ENCODE measurements around the gene NAXD. TPM values are rescaled to one million over a fixed set of nuclear protein-coding genes. Genes with fewer than 3 reads are reported as not detected.
A peak's percentile ranks its signal among the peaks of the same experiment; 100 is the strongest.
"Not testable (repeated sequence)": the region's sequence is repeated elsewhere in the genome, so short reads cannot be mapped to it uniquely, and the experiment has no call there.

The NAXD gene
- total RNA-seq, 1 experiment from 2014 or later, result 15.1 TPM

DNA sequence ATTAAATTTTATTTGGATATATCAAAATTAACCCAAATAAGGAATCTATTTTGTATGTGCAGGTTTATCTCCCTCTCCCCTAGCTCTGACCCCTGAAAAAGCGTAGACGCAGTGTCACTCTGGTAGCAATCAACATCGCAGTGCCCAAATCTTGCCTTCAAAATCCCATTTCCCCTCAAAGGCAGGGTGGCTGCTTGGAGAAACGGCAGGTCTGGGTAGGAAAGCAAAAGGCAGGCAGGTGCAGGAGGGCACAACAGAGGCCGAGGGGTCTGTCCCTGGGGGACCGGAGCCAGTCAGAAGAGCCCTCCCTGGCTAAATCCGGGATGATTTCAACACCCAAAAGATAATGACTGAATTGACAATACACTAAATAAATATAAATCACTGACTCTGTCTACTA lies 41.9 kb downstream of the NAXD start:
- no peak for TF ChIP-seq TCF7L2 (IDR thresholded peaks at IDR 0.05; ENCODE audit: low read depth, low read length)
- TF ChIP-seq SIN3A (IDR thresholded peaks at IDR 0.05; ENCODE audit: borderline replicate concordance, insufficient read depth, low read depth, low read length), result no peak
- no peak for TF ChIP-seq POLR2AphosphoS5 (IDR thresholded peaks at IDR 0.05; ENCODE audit: low read depth, low read length)
- TF ChIP-seq, protein P1, sequence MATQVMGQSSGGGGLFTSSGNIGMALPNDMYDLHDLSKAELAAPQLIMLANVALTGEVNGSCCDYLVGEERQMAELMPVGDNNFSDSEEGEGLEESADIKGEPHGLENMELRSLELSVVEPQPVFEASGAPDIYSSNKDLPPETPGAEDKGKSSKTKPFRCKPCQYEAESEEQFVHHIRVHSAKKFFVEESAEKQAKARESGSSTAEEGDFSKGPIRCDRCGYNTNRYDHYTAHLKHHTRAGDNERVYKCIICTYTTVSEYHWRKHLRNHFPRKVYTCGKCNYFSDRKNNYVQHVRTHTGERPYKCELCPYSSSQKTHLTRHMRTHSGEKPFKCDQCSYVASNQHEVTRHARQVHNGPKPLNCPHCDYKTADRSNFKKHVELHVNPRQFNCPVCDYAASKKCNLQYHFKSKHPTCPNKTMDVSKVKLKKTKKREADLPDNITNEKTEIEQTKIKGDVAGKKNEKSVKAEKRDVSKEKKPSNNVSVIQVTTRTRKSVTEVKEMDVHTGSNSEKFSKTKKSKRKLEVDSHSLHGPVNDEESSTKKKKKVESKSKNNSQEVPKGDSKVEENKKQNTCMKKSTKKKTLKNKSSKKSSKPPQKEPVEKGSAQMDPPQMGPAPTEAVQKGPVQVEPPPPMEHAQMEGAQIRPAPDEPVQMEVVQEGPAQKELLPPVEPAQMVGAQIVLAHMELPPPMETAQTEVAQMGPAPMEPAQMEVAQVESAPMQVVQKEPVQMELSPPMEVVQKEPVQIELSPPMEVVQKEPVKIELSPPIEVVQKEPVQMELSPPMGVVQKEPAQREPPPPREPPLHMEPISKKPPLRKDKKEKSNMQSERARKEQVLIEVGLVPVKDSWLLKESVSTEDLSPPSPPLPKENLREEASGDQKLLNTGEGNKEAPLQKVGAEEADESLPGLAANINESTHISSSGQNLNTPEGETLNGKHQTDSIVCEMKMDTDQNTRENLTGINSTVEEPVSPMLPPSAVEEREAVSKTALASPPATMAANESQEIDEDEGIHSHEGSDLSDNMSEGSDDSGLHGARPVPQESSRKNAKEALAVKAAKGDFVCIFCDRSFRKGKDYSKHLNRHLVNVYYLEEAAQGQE (IDR thresholded peaks at IDR 0.05; ENCODE audit: insufficient read depth in 1 of 2, low read depth in 2 of 2, low read length in 1 of 2), result no peak
- TF ChIP-seq, protein P2, sequence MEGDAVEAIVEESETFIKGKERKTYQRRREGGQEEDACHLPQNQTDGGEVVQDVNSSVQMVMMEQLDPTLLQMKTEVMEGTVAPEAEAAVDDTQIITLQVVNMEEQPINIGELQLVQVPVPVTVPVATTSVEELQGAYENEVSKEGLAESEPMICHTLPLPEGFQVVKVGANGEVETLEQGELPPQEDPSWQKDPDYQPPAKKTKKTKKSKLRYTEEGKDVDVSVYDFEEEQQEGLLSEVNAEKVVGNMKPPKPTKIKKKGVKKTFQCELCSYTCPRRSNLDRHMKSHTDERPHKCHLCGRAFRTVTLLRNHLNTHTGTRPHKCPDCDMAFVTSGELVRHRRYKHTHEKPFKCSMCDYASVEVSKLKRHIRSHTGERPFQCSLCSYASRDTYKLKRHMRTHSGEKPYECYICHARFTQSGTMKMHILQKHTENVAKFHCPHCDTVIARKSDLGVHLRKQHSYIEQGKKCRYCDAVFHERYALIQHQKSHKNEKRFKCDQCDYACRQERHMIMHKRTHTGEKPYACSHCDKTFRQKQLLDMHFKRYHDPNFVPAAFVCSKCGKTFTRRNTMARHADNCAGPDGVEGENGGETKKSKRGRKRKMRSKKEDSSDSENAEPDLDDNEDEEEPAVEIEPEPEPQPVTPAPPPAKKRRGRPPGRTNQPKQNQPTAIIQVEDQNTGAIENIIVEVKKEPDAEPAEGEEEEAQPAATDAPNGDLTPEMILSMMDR (IDR thresholded peaks at IDR 0.05), result no peak
- no TSS peak for BruUV-seq (replicated peaks)
- ChIA-PET POLR2A (no interaction called here), CTCF (no interaction called here)
- Histone ChIP-seq H3K4me1 (ENCODE audit: control insufficient read depth, insufficient read depth, low read length) (no peaks in the 10 kb centered on the region), H3K9me3 (ENCODE audit: control insufficient read depth, insufficient read depth, low read depth, low read length) (no peaks in the 10 kb centered on the region), H3K27ac (ENCODE audit: low read length) (no peak overlapping the region), H3K27me3 (ENCODE audit: control insufficient read depth, insufficient read depth, low read length) (no peaks in the 10 kb centered on the region), H3K4me3 (ENCODE audit: low read depth in 2 of 2, low read length in 2 of 2) (no peak overlapping the region), H3K36me3 (ENCODE audit: control insufficient read depth, insufficient read depth, low read length) (no peaks in the 10 kb centered on the region)
- no peak for DNase-seq (ENCODE audit: low read depth, low spot score)
- intact Hi-C loops (cut with micrococcal nuclease; ENCODE audit: unreplicated experiment), result no loop called here
- in situ Hi-C loops (cut with HindIII; ENCODE audit: low pct_unique_long_range_greater_than_20kb, low sequenced_read_pairs), result no loop called here
- no peak for ATAC-seq

DNA sequence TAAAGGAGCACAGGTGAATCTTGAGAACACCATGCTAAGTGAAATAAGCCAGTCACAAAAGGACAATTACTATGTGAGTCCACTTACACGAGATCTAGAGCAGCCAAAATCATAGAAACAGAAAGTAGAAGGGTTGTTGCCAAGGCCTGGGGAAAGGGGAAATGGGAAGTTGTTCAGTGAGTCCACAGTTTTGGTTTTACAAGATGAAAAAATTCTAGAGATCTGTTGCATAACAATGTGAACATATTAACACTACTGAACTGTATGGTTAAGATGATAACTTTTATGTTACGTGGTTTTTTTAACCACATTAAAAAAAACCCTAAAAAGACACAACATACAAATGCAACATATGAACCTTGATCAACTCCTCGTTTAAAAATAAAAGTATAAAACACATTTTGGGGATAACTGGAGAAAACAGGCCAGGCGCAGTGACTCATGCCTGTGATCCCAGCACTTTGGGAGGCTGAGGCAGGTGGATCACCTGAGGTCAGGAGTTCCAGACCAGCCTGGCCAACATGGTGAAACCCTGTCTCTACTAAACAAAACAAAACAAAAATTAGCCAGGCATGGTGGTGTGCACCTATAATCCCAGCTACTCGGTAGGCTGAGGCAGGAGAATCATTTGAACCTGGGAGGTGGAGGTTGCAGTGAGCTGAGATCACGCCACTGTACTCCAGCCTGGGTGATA lies 43.0 kb downstream of the NAXD start:
- in situ Hi-C loops (cut with HindIII; ENCODE audit: low pct_unique_long_range_greater_than_20kb, low sequenced_read_pairs); POLR2A ChIA-PET: not testable (repeated sequence)

GRCh38 chr13:110661256-110661655 lies 45.9 kb downstream of the NAXD start:
- TF ChIP-seq SIN3A (IDR thresholded peaks at IDR 0.05; ENCODE audit: borderline replicate concordance, insufficient read depth, low read depth, low read length), result no peak
- TF ChIP-seq TCF7L2 (IDR thresholded peaks at IDR 0.05; ENCODE audit: low read depth, low read length), result no peak
- no peak for TF ChIP-seq POLR2AphosphoS5 (IDR thresholded peaks at IDR 0.05; ENCODE audit: low read depth, low read length)
- TF ChIP-seq, protein P2 (IDR thresholded peaks at IDR 0.05), result no peak
- TF ChIP-seq, protein P1 (IDR thresholded peaks at IDR 0.05; ENCODE audit: insufficient read depth in 1 of 2, low read depth in 2 of 2, low read length in 1 of 2), result no peak
- Histone ChIP-seq H3K36me3 (ENCODE audit: control insufficient read depth, insufficient read depth, low read length) (no peaks in the 10 kb centered on the region), H3K27ac (ENCODE audit: low read length) (no peak overlapping the region), H3K27me3 (ENCODE audit: control insufficient read depth, insufficient read depth, low read length) (no peaks in the 10 kb centered on the region), H3K4me3 (ENCODE audit: low read depth in 2 of 2, low read length in 2 of 2) (no peak overlapping the region), H3K4me1 (ENCODE audit: control insufficient read depth, insufficient read depth, low read length) (no peaks in the 10 kb centered on the region), H3K9me3 (ENCODE audit: control insufficient read depth, insufficient read depth, low read depth, low read length) (no peaks in the 10 kb centered on the region)
- in situ Hi-C loops (cut with HindIII; ENCODE audit: low pct_unique_long_range_greater_than_20kb, low sequenced_read_pairs), result no loop called here
- POLR2A ChIA-PET, result interaction anchor here (0.6 kb wide), 1 partner anchor 15 kb away, joined by 3 read pairs; no protein-coding TSS in a partner anchor
- BruUV-seq (replicated peaks), result TSS peak; percentile 33
- DNase-seq (ENCODE audit: low read depth, low spot score) (no peak), ATAC-seq (no peak)
- intact Hi-C loops (cut with micrococcal nuclease; ENCODE audit: unreplicated experiment), result no loop called here
- CTCF ChIA-PET, result no interaction called here

More for the DNA sequence above, 43.0 kb downstream of the NAXD start:
- H3K27ac ChIP-seq (ENCODE audit: low read length); DNase-seq (ENCODE audit: low read depth, low spot score); BruUV-seq (replicated peaks); intact Hi-C loops (cut with micrococcal nuclease; ENCODE audit: unreplicated experiment); CTCF ChIA-PET; ATAC-seq; H3K36me3 ChIP-seq (ENCODE audit: control insufficient read depth, insufficient read depth, low read length); H3K27me3 ChIP-seq (ENCODE audit: control insufficient read depth, insufficient read depth, low read length); H3K9me3 ChIP-seq (ENCODE audit: control insufficient read depth, insufficient read depth, low read depth, low read length); H3K4me3 ChIP-seq (ENCODE audit: low read depth in 2 of 2, low read length in 2 of 2); H3K4me1 ChIP-seq (ENCODE audit: control insufficient read depth, insufficient read depth, low read length): not testable (repeated sequence)

Measured in Panc1 (cell line).